Ovary (tissue), 3 donors: ENCODE data around the gene MYO9A.

ENCODE experiments used
- CTCF ChIP-seq, 3 donors: fragments of 450-650 bp in 2 of 3; fragments of 200-600 bp in 1 of 3; IDR thresholded peaks; one replicate each; pipeline versions ENCODE4 v1.5.1 to v1.8.0; 2016 to 2022; ENCODE audit warnings: antibody characterized with exemption in 3 of 3, mild to moderate bottlenecking in 1 of 3
- POLR2A ChIP-seq: fragments of 450-650 bp; IDR thresholded peaks from one replicate; pipeline ENCODE4 v1.6.1; 2017; ENCODE audit warnings: antibody characterized with exemption, mild to moderate bottlenecking, moderate library complexity
- donor health status: DM: no; HTN: no; CAD: no.

- TF ChIP-seq CTCF (IDR thresholded peaks at IDR 0.05): no peak
- TF ChIP-seq POLR2A: no peak
Measured at GRCh38 chr15:72063186-72063585, 54.8 kb downstream of the MYO9A start.
